Suprapubic skin (tissue), 4 donors: ENCODE results near the gene SMR3A. TPM values are rescaled to one million over a fixed set of nuclear protein-coding genes. Genes with fewer than 3 reads are reported as not detected.

Experiments used
- DNase-seq, 2 donors: peaks; one replicate each; pipeline ENCODE4 v3.0.0-alpha.2; 2019; ENCODE audit warnings: low spot score in 2 of 2
- H3K27ac ChIP-seq: fragments of 200-600 bp; sonication (generic); one replicate; pipeline ENCODE4 v1.5.1; 2019
- H3K27me3 ChIP-seq: fragments of 200-600 bp; sonication (generic); one replicate; pipeline ENCODE4 v1.5.1; 2019
- H3K36me3 ChIP-seq: fragments of 200-600 bp; sonication (generic); one replicate; pipeline ENCODE4 v1.5.1; 2019
- H3K4me1 ChIP-seq: fragments of 200-600 bp; sonication (generic); one replicate; pipeline ENCODE4 v1.5.1; 2019
- H3K4me3 ChIP-seq: fragments of 200-600 bp; sonication (generic); one replicate; pipeline ENCODE4 v1.5.1; 2019; ENCODE audit warnings: mild to moderate bottlenecking
- H3K9me3 ChIP-seq: fragments of 200-600 bp; sonication (generic); one replicate; pipeline ENCODE4 v1.5.1; 2019
- CTCF ChIP-seq, 2 donors: fragments of 200-600 bp in 1 of 2; fragments of 450-650 bp in 1 of 2; sonication (generic) in 1 of 2; IDR thresholded peaks; one replicate each; pipeline ENCODE4 v1.5.1; 2016 to 2019; ENCODE audit warnings: antibody characterized with exemption in 2 of 2, mild to moderate bottlenecking in 1 of 2, moderate library complexity in 1 of 2
- EP300 ChIP-seq: sonication (generic); formaldehyde crosslinking; IDR thresholded peaks from one replicate; pipeline ENCODE4 v1.6.1; 2017; ENCODE audit warnings: antibody characterized with exemption
- POLR2A ChIP-seq, 2 donors: fragments of 450-650 bp; IDR thresholded peaks; one replicate each; pipeline ENCODE4 v1.6.1; 2017; ENCODE audit warnings: antibody characterized with exemption in 2 of 2, mild to moderate bottlenecking in 2 of 2, moderate library complexity in 2 of 2
- POLR2AphosphoS5 ChIP-seq, 3 donors: sonication (generic); formaldehyde crosslinking; IDR thresholded peaks; one replicate each; pipeline ENCODE4 v1.6.1; 2017; ENCODE audit warnings: antibody characterized with exemption in 3 of 3
- WGBS: methylation state at CpG from one replicate; pipeline ENCODE4 v1.1.5; 2018; 5-methylcytosine and 5-hydroxymethylcytosine counted together
- total RNA-seq, 4 donors: library from RNA; depleted of rRNA; stranded (reverse); fragments of >200 nt; gene quantifications; one replicate each; pipeline ENCODE4 v1.1.0, GENCODE V29; 2016

The SMR3A gene
- total RNA-seq, 4 donors from 2014 or later, result not detected

DNA sequence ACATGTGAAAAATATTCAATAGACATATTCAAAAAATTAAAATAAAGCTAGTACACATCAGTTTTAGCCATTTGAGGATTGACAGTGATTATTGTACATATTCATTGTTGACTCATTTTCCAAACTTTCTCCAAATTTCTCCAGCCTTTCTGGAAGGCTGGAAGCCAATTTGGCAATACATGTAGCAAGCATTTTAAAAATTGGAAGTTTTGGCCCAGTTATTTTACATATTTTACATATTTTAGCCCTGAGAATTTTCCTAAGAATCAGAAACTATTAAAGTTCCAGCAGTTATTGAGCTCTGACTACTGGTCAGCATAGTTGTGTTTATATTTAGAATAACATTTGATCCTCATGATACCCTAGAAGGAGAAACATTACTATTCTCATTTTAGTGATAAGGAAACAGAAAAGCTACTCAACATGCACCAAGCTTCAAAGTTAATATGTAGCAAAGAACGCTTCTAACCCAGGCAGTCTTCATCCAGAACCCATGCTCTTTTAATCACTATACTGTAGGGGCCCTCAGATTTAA, 22.6 kb upstream of the SMR3A start:
- DNase-seq, result no peak
- 58% methylated on average over 1 of the region's 1 CpG for WGBS
- Histone ChIP-seq H3K27ac (no peak overlapping the region), H3K27me3 (no peaks in the 10 kb centered on the region), H3K4me1 (no peaks in the 10 kb centered on the region), H3K9me3 (no peaks in the 10 kb centered on the region), H3K36me3 (no peaks in the 10 kb centered on the region), H3K4me3 (no peak overlapping the region)
- no peak for TF ChIP-seq POLR2AphosphoS5 (IDR thresholded peaks at IDR 0.05)
- no peak for TF ChIP-seq CTCF (IDR thresholded peaks at IDR 0.05)
- no peak for TF ChIP-seq EP300
- no peak for TF ChIP-seq POLR2A (IDR thresholded peaks at IDR 0.05)

DNA sequence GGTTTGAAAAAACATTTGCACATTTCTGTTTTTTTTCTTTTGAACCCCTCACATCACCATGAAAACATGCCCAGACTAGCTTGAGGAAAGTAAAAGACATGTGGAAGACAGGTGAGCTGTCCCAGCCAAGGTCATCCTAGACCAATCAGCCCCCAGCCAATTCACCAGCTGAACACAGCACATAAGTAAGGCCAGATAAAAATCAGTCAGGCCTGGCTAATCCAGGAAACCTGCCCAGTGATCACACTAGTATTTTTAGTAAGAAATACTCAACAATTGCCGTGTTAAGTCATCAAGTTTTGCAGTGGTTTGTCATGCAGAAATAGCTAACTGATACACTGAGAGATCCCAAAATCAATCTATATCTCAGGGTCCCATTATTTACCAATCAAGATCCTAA, 4.4 kb upstream of the SMR3A start:
- DNase-seq, result no peak
- no peaks in the 10 kb centered on the region for H3K27me3 ChIP-seq
- no peak overlapping the region for H3K4me3 ChIP-seq
- WGBS, result 40% methylated on average over 1 of the region's 1 CpG
- no peaks in the 10 kb centered on the region for H3K36me3 ChIP-seq
- no peaks in the 10 kb centered on the region for H3K9me3 ChIP-seq
- no peak for TF ChIP-seq CTCF (IDR thresholded peaks at IDR 0.05)
- no peak for TF ChIP-seq POLR2A (IDR thresholded peaks at IDR 0.05)
- TF ChIP-seq POLR2AphosphoS5 (IDR thresholded peaks at IDR 0.05), result no peak
- TF ChIP-seq EP300, result no peak
- H3K4me1 ChIP-seq, result no peaks in the 10 kb centered on the region
- H3K27ac ChIP-seq, result no peak overlapping the region

DNA sequence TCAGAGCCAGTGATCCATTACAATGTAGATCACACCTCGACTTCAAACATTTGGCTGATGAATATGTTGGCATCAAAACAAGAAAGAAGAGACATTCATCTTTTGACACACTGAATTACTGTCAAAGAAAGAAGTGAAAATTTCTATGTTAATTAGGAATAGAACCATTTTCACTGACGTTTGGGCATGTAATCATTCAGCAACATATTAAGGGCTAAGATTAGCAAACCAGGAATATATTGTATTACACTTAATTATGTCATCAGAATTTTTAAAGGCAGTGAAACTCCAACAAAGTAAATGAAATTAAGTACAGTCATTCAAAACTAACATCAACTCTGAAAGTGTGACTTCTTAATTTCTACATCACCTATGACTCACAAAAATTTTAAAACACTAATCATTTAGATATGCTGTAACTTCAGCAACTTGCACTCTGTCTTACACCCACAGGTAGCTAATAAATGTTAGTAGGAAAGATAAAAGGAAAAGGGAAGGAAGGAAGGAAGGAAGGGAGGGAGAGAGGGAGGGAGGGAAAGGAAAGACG, 1.4 kb upstream of the SMR3A start:
- Histone ChIP-seq H3K36me3 (no peaks in the 10 kb centered on the region), H3K27ac (no peak overlapping the region), H3K27me3 (no peaks in the 10 kb centered on the region), H3K4me1 (no peaks in the 10 kb centered on the region), H3K9me3 (no peaks in the 10 kb centered on the region), H3K4me3 (no peak overlapping the region)
- WGBS, result 37% methylated on average over 3 of the region's 3 CpGs
- DNase-seq, result no peak
- no peak for TF ChIP-seq POLR2A (IDR thresholded peaks at IDR 0.05)
- TF ChIP-seq POLR2AphosphoS5 (IDR thresholded peaks at IDR 0.05), result no peak
- TF ChIP-seq CTCF (IDR thresholded peaks at IDR 0.05), result no peak
- TF ChIP-seq EP300, result no peak

DNA sequence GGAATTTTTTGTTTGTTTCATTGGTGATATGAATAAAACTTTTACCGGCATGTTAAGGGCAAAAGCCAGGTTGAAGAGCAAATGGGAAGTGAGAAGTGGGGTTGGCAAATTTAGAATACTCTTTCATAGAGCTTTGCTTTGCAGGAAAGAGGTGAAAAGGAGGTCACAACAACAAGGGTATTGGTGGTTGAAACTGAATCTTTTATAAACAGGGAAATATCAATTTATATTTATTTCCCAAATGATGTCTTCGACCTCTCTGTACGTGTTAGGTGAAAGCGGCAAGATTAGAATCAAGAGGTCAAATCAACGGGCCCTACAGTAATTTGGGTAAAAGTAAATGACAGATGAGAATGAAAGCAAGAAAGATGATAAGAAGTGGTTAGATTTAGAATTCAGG, 3.4 kb downstream of the SMR3A start:
- Histone ChIP-seq H3K4me1 (no peaks in the 10 kb centered on the region), H3K4me3 (no peak overlapping the region), H3K9me3 (no peaks in the 10 kb centered on the region), H3K36me3 (no peaks in the 10 kb centered on the region), H3K27ac (no peak overlapping the region), H3K27me3 (no peaks in the 10 kb centered on the region)
- TF ChIP-seq POLR2AphosphoS5 (IDR thresholded peaks at IDR 0.05), result no peak
- TF ChIP-seq POLR2A (IDR thresholded peaks at IDR 0.05), result no peak
- no peak for TF ChIP-seq CTCF (IDR thresholded peaks at IDR 0.05)
- TF ChIP-seq EP300, result no peak
- DNase-seq, result no peak
- 93% methylated on average over 5 of the region's 5 CpGs for WGBS

DNA sequence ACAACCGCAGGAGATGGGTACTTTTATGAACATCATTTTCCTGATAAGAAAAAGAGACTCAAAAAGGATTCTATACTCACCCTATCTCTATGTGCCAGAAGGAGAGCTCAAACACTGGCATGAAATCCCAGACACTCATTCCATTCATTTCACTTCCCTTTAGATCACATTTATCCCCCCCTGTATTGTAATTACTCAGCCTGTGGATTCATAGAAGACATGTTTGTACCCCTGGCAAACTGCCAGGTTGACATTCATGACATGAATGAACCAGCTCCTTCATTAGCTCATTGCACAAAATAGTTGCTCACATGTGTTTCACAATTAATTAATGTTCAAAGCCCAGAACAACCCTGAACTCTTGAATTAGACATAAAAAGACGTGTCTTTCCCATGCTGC, 4.9 kb downstream of the SMR3A start:
- no peak for DNase-seq
- TF ChIP-seq CTCF (IDR thresholded peaks at IDR 0.05) (no peak), POLR2A (IDR thresholded peaks at IDR 0.05) (no peak), POLR2AphosphoS5 (IDR thresholded peaks at IDR 0.05) (no peak), EP300 (no peak)
- no peaks in the 10 kb centered on the region for H3K4me1 ChIP-seq
- WGBS, result 32% methylated on average over 2 of the region's 2 CpGs
- no peak overlapping the region for H3K4me3 ChIP-seq
- no peak overlapping the region for H3K27ac ChIP-seq
- no peaks in the 10 kb centered on the region for H3K9me3 ChIP-seq
- H3K27me3 ChIP-seq, result no peaks in the 10 kb centered on the region
- H3K36me3 ChIP-seq, result no peaks in the 10 kb centered on the region
